Stimulated activated CD4-positive, alpha-beta T cell treated with anti-CD3 and anti-CD28 coated beads, Interleukin-12 subunit alpha, Interleukin-12 subunit beta, amount 100 ng/mL, for 24 hours (primary cell): ENCODE data around the gene CIZ1.
"Not testable (repeated sequence)": the region's sequence is repeated elsewhere in the genome, so short reads cannot be mapped to it uniquely, and the experiment has no call there.

Experiments
- DNase-seq, 2 experiments: peaks; one replicate each; pipeline ENCODE4 v3.0.0-alpha.2; 2020; ENCODE audit warnings: low read depth in 2 of 2

The CIZ1 gene

GRCh38 chr9:128191406-128192046 is at the start of gene CIZ1:
Gene CIZ1, minus strand, starts transcription at chr9:128191572. Its CDS starts 715 bp downstream, at chr9:128190857.
- peak; percentile 44 to 61 for DNase-seq

GRCh38 chr9:128233817-128234406 is 42.5 kb upstream of the CIZ1 start:
- DNase-seq, result no peak

GRCh38 chr9:128232528-128233428 is 41.4 kb upstream of the CIZ1 start:
- DNase-seq, result no peak

- DNase-seq, result no peak
These were observed 40.5 kb upstream of the CIZ1 start for GRCh38 chr9:128231638-128232527.

GRCh38 chr9:128230897-128231296 is 39.5 kb upstream of the CIZ1 start:
- DNase-seq, result not testable (repeated sequence)

- DNase-seq, result no peak
These were observed 35.0 kb upstream of the CIZ1 start for GRCh38 chr9:128226412-128226801.

- no peak for DNase-seq
These were observed 34.5 kb upstream of the CIZ1 start for GRCh38 chr9:128225770-128226411.

- DNase-seq, result no peak
These were observed 33.5 kb upstream of the CIZ1 start for GRCh38 chr9:128224877-128225276.

- no peak for DNase-seq
These were observed 31.7 kb upstream of the CIZ1 start for GRCh38 chr9:128222880-128223670.

- no peak for DNase-seq
These were observed 30.7 kb upstream of the CIZ1 start for GRCh38 chr9:128222026-128222425.

GRCh38 chr9:128219831-128220230 is 28.5 kb upstream of the CIZ1 start:
- no peak for DNase-seq

- peak; percentile 90 to 98 for DNase-seq
These were observed 27.4 kb upstream of the CIZ1 start for GRCh38 chr9:128218518-128219389.

GRCh38 chr9:128218172-128218517 is 26.8 kb upstream of the CIZ1 start:
- DNase-seq, result no peak

- no peak for DNase-seq
These were observed 25.6 kb upstream of the CIZ1 start for GRCh38 chr9:128216781-128217553.

- no peak for DNase-seq
These were observed 24.4 kb upstream of the CIZ1 start for GRCh38 chr9:128215491-128216409.

- DNase-seq, result no peak
These were observed 23.5 kb upstream of the CIZ1 start for GRCh38 chr9:128214571-128215490.
